GM21423 (cell line): ENCODE measurements around the gene CYP4B1.
"Not testable (repeated sequence)": the region's sequence is repeated elsewhere in the genome, so short reads cannot be mapped to it uniquely, and the experiment has no call there.

Experiments used
- ATAC-seq: cut with Tn5 transposase; IDR thresholded peaks from one replicate; pipeline ENCODE4 v1.9.1; 2021; ENCODE audit warnings: mild to moderate bottlenecking, moderate library complexity; ENCODE audit not compliant: unreplicated experiment

The CYP4B1 gene

DNA sequence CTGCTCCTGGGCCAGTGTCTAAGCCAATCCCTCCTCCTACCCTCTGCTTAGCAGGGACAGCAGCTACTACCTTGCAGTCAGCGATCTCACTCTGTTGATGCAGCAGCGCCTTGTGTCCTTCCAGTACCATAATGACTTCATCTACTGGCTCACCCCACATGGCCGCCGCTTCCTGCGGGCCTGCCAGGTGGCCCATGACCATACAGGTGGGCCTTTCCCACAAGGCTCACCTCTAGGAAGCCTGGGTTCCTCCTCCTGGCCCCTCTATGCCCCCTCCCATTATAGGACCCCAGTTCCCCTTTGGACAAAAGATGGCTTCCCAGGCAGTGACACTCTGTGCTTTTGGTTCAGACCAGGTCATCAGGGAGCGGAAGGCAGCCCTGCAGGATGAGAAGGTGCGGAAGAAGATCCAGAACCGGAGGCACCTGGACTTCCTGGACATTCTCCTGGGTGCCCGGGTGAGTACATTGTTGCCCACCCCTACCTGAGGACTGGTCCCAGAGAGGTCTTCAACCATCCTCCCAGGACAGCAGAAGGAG lies 15.1 kb downstream of the CYP4B1 start:
- ATAC-seq = no peak

- ATAC-seq = no peak
Measured at GRCh38 chr1:46815133-46815532, 16.3 kb downstream of the CYP4B1 start.

DNA sequence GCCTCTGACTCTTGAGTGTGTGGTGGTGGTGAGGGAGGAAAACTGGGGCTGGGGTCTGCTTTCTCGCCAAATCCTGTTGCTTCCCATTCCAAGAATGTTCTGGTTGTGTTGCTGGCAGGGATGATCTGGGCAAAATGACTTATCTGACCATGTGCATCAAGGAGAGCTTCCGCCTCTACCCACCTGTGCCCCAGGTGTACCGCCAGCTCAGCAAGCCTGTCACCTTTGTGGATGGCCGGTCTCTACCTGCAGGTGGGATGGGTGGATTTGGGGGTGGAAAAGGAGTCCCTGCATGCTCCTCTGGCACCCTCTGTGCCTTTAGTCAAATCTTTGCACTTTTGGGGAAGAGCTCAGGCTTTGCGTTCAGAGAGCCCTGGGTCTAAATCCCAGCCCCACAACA lies 18.1 kb downstream of the CYP4B1 start:
- ATAC-seq = no peak

- ATAC-seq = no peak
Measured at GRCh38 chr1:46817814-46818213, 19.0 kb downstream of the CYP4B1 start.

DNA sequence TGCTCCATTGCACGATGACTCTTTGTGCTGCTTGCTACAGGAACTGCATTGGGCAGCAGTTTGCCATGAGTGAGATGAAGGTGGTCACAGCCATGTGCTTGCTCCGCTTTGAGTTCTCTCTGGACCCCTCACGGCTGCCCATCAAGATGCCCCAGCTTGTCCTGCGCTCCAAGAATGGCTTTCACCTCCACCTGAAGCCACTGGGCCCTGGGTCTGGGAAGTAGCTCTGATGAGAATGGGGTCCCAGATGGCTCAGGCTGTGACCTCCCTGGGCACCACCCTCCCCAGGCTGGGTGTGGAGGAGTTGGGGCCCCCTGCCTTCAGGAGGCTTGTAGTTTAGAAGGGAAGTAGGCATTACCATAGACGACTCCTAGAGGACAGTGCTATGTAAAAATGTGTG lies 19.7 kb downstream of the CYP4B1 start:
- no peak for ATAC-seq

DNA sequence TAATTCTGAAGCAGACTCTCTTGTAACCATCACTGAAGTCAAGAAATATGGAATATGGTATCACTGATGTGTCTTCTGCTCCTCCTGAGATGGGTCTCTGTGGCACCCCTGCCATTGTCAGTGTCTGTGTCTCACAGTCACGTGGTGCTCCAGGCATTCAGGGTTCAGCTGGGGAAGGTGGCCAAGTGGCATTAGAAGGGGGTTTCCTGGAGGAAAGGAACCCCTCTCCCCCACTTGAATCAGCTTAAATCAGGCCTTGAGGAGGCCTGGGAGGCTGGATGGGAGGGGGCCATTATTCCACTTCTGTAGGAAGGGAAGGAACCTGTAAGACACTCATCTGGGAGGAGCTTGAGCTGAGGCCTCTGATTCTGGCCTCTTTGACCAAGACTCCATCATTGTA lies 20.5 kb downstream of the CYP4B1 start:
- no peak for ATAC-seq

- ATAC-seq = no peak
Measured at GRCh38 chr1:46820076-46820475, 21.2 kb downstream of the CYP4B1 start.

GRCh38 chr1:46820560-46821060 lies 21.8 kb downstream of the CYP4B1 start:
- no peak for ATAC-seq

DNA sequence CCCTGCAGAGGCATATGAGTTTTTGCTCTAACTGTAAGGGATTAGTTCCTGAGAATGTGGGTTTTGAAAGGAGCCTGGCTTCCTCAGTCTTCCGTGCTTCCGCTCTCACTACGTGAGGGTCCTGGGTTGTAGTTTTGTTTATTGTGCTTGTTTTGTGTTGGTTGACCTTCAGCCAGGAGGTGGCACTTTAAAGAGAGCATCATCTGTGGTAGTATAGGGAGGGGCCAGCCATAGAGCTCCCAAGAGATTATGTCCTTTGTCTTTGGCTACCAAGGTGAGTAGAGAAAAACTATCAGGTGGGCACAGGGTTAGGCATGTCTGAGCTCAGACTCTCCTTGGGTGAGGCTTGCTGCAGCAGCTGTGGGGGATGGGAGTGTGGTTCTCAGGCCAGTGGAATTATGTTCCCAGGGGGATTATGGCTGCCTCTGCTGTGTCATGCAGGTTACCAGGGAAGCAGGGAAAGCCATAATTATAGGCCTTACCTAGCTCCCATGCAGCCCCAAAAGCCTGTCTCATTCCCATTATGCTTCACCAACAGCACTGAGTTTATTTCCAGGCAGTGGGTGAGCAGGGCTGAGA lies 23.5 kb downstream of the CYP4B1 start:
- no peak for ATAC-seq

- ATAC-seq = no peak
Measured at GRCh38 chr1:46823151-46823550, 24.3 kb downstream of the CYP4B1 start.

DNA sequence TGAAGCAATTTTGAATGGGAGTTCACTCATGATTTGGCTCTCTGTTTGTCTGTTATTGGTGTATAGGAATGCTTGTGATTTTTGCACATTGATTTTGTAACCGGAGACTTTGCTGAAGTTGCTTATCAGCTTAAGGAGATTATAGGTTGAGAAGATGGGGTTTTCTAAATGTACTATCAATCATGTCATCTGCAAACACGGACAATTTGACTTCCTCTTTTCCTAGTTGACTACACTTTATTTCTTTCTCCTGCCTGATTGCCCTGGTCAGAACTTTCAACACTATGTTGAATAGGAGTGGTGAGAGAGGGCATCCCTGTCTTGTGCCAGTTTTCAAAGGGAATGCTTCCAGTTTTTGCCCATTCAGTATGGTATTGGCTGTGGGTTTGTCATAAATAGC lies 28.0 kb downstream of the CYP4B1 start:
- ATAC-seq = not testable (repeated sequence)

- ATAC-seq = no peak
Measured at GRCh38 chr1:46830665-46831322, 31.9 kb downstream of the CYP4B1 start.

GRCh38 chr1:46835469-46835868 lies 36.6 kb downstream of the CYP4B1 start:
- ATAC-seq = not testable (repeated sequence)

GRCh38 chr1:46846386-46846785 lies 47.5 kb downstream of the CYP4B1 start:
- not testable (repeated sequence) for ATAC-seq

DNA sequence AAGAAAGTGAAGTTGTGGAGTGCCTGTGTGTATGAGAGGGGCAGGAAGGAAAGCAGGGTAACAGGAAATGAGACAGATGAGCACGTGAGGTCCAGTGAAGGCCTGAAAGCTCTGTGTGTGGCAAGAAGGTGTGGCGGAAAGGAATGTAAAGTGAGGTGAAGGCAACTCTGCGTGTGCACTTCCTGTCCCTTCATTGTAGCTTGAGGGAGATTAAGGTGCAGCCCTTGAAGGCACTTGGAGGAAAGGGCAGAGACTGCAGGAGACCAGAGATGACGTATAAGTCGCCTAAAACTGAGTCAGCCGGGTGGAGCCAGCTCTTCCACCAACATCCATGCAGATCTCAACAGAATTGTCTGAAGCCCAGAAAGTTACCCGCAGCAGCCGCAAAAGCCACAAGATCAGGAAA lies 58.8 kb downstream of the CYP4B1 start:
- not testable (repeated sequence) for ATAC-seq

DNA sequence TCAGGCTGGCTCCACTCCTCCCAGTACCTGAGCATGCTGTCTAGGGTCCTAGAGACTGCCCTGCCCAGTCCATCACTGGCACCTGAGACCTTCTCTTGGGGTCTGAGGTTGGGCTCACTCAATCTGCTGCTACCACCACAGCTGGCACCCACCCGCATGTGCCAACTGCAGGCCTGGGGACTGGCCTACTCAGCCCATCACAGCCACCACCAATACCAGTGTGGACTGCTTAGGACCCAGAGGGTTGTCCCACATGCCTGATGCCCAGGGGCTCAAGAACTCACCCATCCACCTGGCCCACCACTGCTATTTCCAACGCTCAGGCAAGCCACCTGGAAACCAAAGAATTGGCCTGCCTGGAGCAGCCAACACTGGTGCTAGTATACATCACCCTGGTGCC lies 63.5 kb downstream of the CYP4B1 start:
- ATAC-seq = no peak
